ENCODE data around the gene NBDY. TPM values are rescaled to one million over a fixed set of nuclear protein-coding genes. Genes with fewer than 3 reads are reported as not detected.
"Not testable (repeated sequence)": the region's sequence is repeated elsewhere in the genome, so short reads cannot be mapped to it uniquely, and the experiment has no call there.

NBDY gene
- total RNA-seq, result 15.4 TPM

GRCh38 chrX:56729152-56729850 lies at the start of gene NBDY:
Gene NBDY, plus strand, starts transcription at chrX:56729243. Its CDS starts 111 bp downstream, at chrX:56729354.
- intact Hi-C loops (cut with DNase I), result loop anchor here (5.0 kb wide), 2 partner anchors 167 to 497 kb away; partner anchors contain the start of genes KLF8 and UBQLN2
- Histone ChIP-seq H3K4me1 (no peaks in the 10 kb centered on the region), H3K27me3 (no peaks in the 10 kb centered on the region), H3K27ac (peak within 1 kb of the TSS; percentile 75 to 76), H3K9me3 (no peaks in the 10 kb centered on the region), H3K36me3 (no peaks in the 10 kb centered on the region), H3K4me3 (peak within 1 kb of the TSS; percentile 58 to 66)
- TF ChIP-seq CTCF (IDR thresholded peaks at IDR 0.05), result no peak
- DNase-seq (ENCODE audit: low spot score in 2 of 2), result peak in 1 of 2 donors; percentile 64

DNA sequence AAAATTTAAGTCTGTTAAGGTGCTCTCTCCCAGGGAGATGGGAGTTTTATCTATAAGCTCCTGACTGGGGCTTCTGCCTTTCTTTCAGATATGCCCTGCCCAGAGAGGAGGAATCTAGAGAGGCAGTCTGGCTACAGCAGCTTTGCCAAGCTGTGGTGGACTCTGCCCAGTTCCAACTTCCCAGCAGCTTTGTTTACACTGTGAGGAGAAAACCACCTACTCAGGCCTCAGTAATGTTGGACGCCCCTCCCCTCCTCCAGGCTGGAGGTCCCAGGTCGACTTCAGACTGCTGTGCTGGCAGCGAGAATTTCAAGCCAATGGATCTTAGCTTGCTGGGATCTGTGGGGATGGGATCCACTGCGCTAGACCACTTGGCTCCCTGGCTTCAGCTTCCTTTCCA lies 24.5 kb upstream of the NBDY start:
- H3K9me3 ChIP-seq; H3K27ac ChIP-seq; DNase-seq (ENCODE audit: low spot score in 2 of 2); H3K36me3 ChIP-seq; intact Hi-C loops (cut with DNase I); H3K4me3 ChIP-seq; H3K27me3 ChIP-seq; H3K4me1 ChIP-seq: not testable (repeated sequence)

GRCh38 chrX:56726605-56727004 lies 2.4 kb upstream of the NBDY start:
- no peak for DNase-seq (ENCODE audit: low spot score in 2 of 2)
- H3K9me3 ChIP-seq, result no peaks in the 10 kb centered on the region
- intact Hi-C loops (cut with DNase I), result loop anchor here (5.0 kb wide), 2 partner anchors 164 to 494 kb away; partner anchors contain the start of genes KLF8 and UBQLN2
- H3K36me3 ChIP-seq, result no peaks in the 10 kb centered on the region
- no peaks in the 10 kb centered on the region for H3K27me3 ChIP-seq
- no peak overlapping the region for H3K4me3 ChIP-seq
- H3K4me1 ChIP-seq, result no peaks in the 10 kb centered on the region
- TF ChIP-seq CTCF (IDR thresholded peaks at IDR 0.05), result peak; percentile 16 to 64 (median 52)
- no peak overlapping the region for H3K27ac ChIP-seq

GRCh38 chrX:56727531-56727930 lies 1.5 kb upstream of the NBDY start:
- H3K9me3 ChIP-seq, result no peaks in the 10 kb centered on the region
- no peak overlapping the region for H3K4me3 ChIP-seq
- H3K27ac ChIP-seq, result no peak overlapping the region
- no peaks in the 10 kb centered on the region for H3K27me3 ChIP-seq
- intact Hi-C loops (cut with DNase I), result loop anchor here (5.0 kb wide), 2 partner anchors 165 to 495 kb away; partner anchors contain the start of genes KLF8 and UBQLN2
- no peak for TF ChIP-seq CTCF (IDR thresholded peaks at IDR 0.05)
- DNase-seq (ENCODE audit: low spot score in 2 of 2), result no peak
- H3K4me1 ChIP-seq, result no peaks in the 10 kb centered on the region
- no peaks in the 10 kb centered on the region for H3K36me3 ChIP-seq

- H3K4me3 ChIP-seq, result peak overlapping the region; percentile 58 to 66
- no peak for TF ChIP-seq CTCF (IDR thresholded peaks at IDR 0.05)
- H3K9me3 ChIP-seq, result no peaks in the 10 kb centered on the region
- no peak for DNase-seq (ENCODE audit: low spot score in 2 of 2)
- intact Hi-C loops (cut with DNase I), result loop anchor here (5.0 kb wide), 2 partner anchors 166 to 496 kb away; partner anchors contain the start of genes KLF8 and UBQLN2
- no peak overlapping the region for H3K27ac ChIP-seq
- no peaks in the 10 kb centered on the region for H3K4me1 ChIP-seq
- no peaks in the 10 kb centered on the region for H3K27me3 ChIP-seq
- H3K36me3 ChIP-seq, result no peaks in the 10 kb centered on the region
These were observed 722 bp upstream of the NBDY start for GRCh38 chrX:56728321-56728720.

GRCh38 chrX:56728752-56729151 lies 291 bp upstream of the NBDY start:
- H3K27ac ChIP-seq, result peak overlapping the region; percentile 75 to 76
- no peak for DNase-seq (ENCODE audit: low spot score in 2 of 2)
- peak overlapping the region; percentile 58 to 66 for H3K4me3 ChIP-seq
- no peaks in the 10 kb centered on the region for H3K27me3 ChIP-seq
- H3K36me3 ChIP-seq, result no peaks in the 10 kb centered on the region
- intact Hi-C loops (cut with DNase I), result loop anchor here (5.0 kb wide), 2 partner anchors 166 to 496 kb away; partner anchors contain the start of genes KLF8 and UBQLN2
- no peaks in the 10 kb centered on the region for H3K9me3 ChIP-seq
- no peak for TF ChIP-seq CTCF (IDR thresholded peaks at IDR 0.05)
- H3K4me1 ChIP-seq, result no peaks in the 10 kb centered on the region
